WTC11 (cell line): ENCODE measurements around the gene STT3B.

Source experiments
- CREB1 ChIP-seq: sonication (generic); formaldehyde crosslinking; IDR thresholded peaks from 2 replicates; pipeline ENCODE4 v1.8.0; 2023; ENCODE audit warnings: mild to moderate bottlenecking, missing genetic modification reagents
- CREM ChIP-seq: sonication (generic); formaldehyde crosslinking; IDR thresholded peaks from 2 replicates; pipeline ENCODE4 v1.8.1; 2022; ENCODE audit warnings: mild to moderate bottlenecking, missing genetic modification reagents, moderate library complexity
- CTCF ChIP-seq: fragments of 200-600 bp; IDR thresholded peaks from 2 replicates; pipeline ENCODE4 v1.8.0; 2022; ENCODE audit warnings: antibody characterized with exemption
- E2F5 ChIP-seq: sonication (generic); formaldehyde crosslinking; IDR thresholded peaks from 2 replicates; pipeline ENCODE4 v1.8.1; 2022; ENCODE audit warnings: mild to moderate bottlenecking, moderate library complexity, missing genetic modification reagents
- ETV6 ChIP-seq: sonication (generic); formaldehyde crosslinking; IDR thresholded peaks from 2 replicates; pipeline ENCODE4 v1.8.1; 2022; ENCODE audit warnings: mild to moderate bottlenecking, missing genetic modification reagents
- NR1H2 ChIP-seq: sonication (generic); formaldehyde crosslinking; IDR thresholded peaks from 2 replicates; pipeline ENCODE4 v1.9.0; 2021; ENCODE audit warnings: mild to moderate bottlenecking, moderate library complexity, missing genetic modification reagents
- OVOL2 ChIP-seq: fragments of 250-450 bp; sonication (Bioruptor Pico); IDR thresholded peaks from 2 replicates; pipeline ENCODE4 v1.9.0; 2021; ENCODE audit warnings: mild to moderate bottlenecking, borderline replicate concordance
- TCF7 ChIP-seq: sonication (generic); formaldehyde crosslinking; IDR thresholded peaks from 2 replicates; pipeline ENCODE4 v1.8.0; 2022; ENCODE audit warnings: mild to moderate bottlenecking, low read depth, missing genetic modification reagents, moderate library complexity
- TEAD1 ChIP-seq: sonication (generic); formaldehyde crosslinking; IDR thresholded peaks from 2 replicates; pipeline ENCODE4 v1.8.0; 2022; ENCODE audit warnings: mild to moderate bottlenecking, missing genetic modification reagents
- ZNF121 ChIP-seq: sonication (generic); formaldehyde crosslinking; IDR thresholded peaks from 2 replicates; pipeline ENCODE4 v1.8.0; 2023; ENCODE audit warnings: missing genetic modification reagents
- ZNF281 ChIP-seq: sonication (generic); formaldehyde crosslinking; IDR thresholded peaks from 2 replicates; pipeline ENCODE4 v1.8.0; 2023; ENCODE audit warnings: mild to moderate bottlenecking, missing genetic modification reagents
- ZNF317 ChIP-seq: sonication (generic); formaldehyde crosslinking; IDR thresholded peaks from 2 replicates; pipeline ENCODE4 v1.8.1; 2023; ENCODE audit warnings: low read depth, mild to moderate bottlenecking, moderate library complexity, missing genetic modification reagents, borderline replicate concordance
- TF ChIP-seq, protein P1 (sequence below): sonication (generic); formaldehyde crosslinking; IDR thresholded peaks from 2 replicates; pipeline ENCODE4 v1.8.1; 2023; ENCODE audit warnings: mild to moderate bottlenecking, missing genetic modification reagents

- TF ChIP-seq, protein P1, sequence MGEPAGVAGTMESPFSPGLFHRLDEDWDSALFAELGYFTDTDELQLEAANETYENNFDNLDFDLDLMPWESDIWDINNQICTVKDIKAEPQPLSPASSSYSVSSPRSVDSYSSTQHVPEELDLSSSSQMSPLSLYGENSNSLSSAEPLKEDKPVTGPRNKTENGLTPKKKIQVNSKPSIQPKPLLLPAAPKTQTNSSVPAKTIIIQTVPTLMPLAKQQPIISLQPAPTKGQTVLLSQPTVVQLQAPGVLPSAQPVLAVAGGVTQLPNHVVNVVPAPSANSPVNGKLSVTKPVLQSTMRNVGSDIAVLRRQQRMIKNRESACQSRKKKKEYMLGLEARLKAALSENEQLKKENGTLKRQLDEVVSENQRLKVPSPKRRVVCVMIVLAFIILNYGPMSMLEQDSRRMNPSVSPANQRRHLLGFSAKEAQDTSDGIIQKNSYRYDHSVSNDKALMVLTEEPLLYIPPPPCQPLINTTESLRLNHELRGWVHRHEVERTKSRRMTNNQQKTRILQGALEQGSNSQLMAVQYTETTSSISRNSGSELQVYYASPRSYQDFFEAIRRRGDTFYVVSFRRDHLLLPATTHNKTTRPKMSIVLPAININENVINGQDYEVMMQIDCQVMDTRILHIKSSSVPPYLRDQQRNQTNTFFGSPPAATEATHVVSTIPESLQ (CRISPR knock-in tag): no peak
- TF ChIP-seq ETV6 (CRISPR knock-in tag): no peak
- TF ChIP-seq CTCF: no peak
- no peak for TF ChIP-seq CREB1
- TF ChIP-seq OVOL2 (CRISPR knock-in tag): no peak
- TF ChIP-seq ZNF317: no peak
- TF ChIP-seq NR1H2 (CRISPR knock-in tag): no peak
- TF ChIP-seq CREM (CRISPR knock-in tag): no peak
- no peak for TF ChIP-seq TCF7
- TF ChIP-seq E2F5: no peak
- no peak for TF ChIP-seq ZNF121 (CRISPR knock-in tag)
- TF ChIP-seq ZNF281 (CRISPR knock-in tag): no peak
- no peak for TF ChIP-seq TEAD1 (CRISPR knock-in tag)
Observed at GRCh38 chr3:31624083-31624709, 91.5 kb downstream of the STT3B start.
